K562 (cell line): Measurements from ENCODE around the gene ZBTB32. TPM values are rescaled to one million over a fixed set of nuclear protein-coding genes. Genes with fewer than 3 reads are reported as not detected.

Experiments
- BDP1 ChIP-seq: IDR thresholded peaks from 3 replicates; pipeline ENCODE4 v1.6.1; 2011; ENCODE audit not compliant: insufficient read length, insufficient read depth
- CTBP1 ChIP-seq: fragments of 450-650 bp; IDR thresholded peaks from 2 replicates; pipeline ENCODE4 v1.6.1; 2016; ENCODE audit warnings: borderline replicate concordance
- E2F4 ChIP-seq: sonication (generic); formaldehyde crosslinking; IDR thresholded peaks from 2 replicates; pipeline ENCODE4 v1.8.0; 2022; ENCODE audit warnings: mild to moderate bottlenecking, low read depth, missing genetic modification reagents
- ELK1 ChIP-seq: sonication (generic); formaldehyde crosslinking; IDR thresholded peaks from 2 replicates; pipeline ENCODE4 v1.8.1; 2022; ENCODE audit warnings: missing genetic modification reagents
- ESRRA ChIP-seq: fragments of 450-650 bp; IDR thresholded peaks from 2 replicates; pipeline ENCODE4 v1.6.1; 2014; ENCODE audit warnings: low read depth, mild to moderate bottlenecking, moderate library complexity, borderline replicate concordance
- ESRRB ChIP-seq: fragments of 250-450 bp; sonication (Bioruptor Pico); IDR thresholded peaks from 2 replicates; pipeline ENCODE4 v1.5.0; 2020; ENCODE audit warnings: mild to moderate bottlenecking, moderate library complexity, borderline replicate concordance
- ETV6 ChIP-seq, 3 experiments: fragments of 150-350 bp in 1 of 3; sonication (generic) in 1 of 3; formaldehyde crosslinking in 1 of 3; IDR thresholded peaks; 2 replicates each; pipeline versions ENCODE4 v1.6.1 to v1.8.0; 2014 to 2022; ENCODE audit warnings: borderline replicate concordance in 2 of 3, low read depth in 2 of 3, antibody characterized with exemption in 1 of 3, low read length in 1 of 3, mild to moderate bottlenecking in 1 of 3, missing genetic modification reagents in 1 of 3
- EZH2 ChIP-seq: IDR thresholded peaks from 2 replicates; pipeline ENCODE4 v1.6.1; 2012; ENCODE audit warnings: low read depth, mild to moderate bottlenecking, inconsistent platforms, low read length, borderline replicate concordance
- FOXJ3 ChIP-seq: sonication (generic); formaldehyde crosslinking; IDR thresholded peaks from 2 replicates; pipeline ENCODE4 v1.4.0; 2020; ENCODE audit warnings: mild to moderate bottlenecking, missing genetic modification reagents
- FOXP1 ChIP-seq: sonication (generic); formaldehyde crosslinking; IDR thresholded peaks from 2 replicates; pipeline ENCODE4 v1.8.0; 2022; ENCODE audit warnings: mild to moderate bottlenecking, missing genetic modification reagents
- GATAD2B ChIP-seq: fragments of 450-650 bp; IDR thresholded peaks from 2 replicates; pipeline ENCODE4 v1.6.1; 2017; ENCODE audit warnings: mild to moderate bottlenecking, borderline replicate concordance
- HOXB6 ChIP-seq: fragments of 250-450 bp; sonication (Bioruptor Pico); IDR thresholded peaks from 2 replicates; pipeline ENCODE4 v1.5.1; 2022; ENCODE audit warnings: mild to moderate bottlenecking, borderline replicate concordance
- IRF2 ChIP-seq: sonication (generic); formaldehyde crosslinking; IDR thresholded peaks from 2 replicates; pipeline ENCODE4 v1.8.1; 2022; ENCODE audit warnings: mild to moderate bottlenecking, missing genetic modification reagents
- MAFK ChIP-seq: IDR thresholded peaks from 2 replicates; pipeline ENCODE4 v1.6.1; 2011; ENCODE audit warnings: low read length, improper control_type of control experiment
- NCOR1 ChIP-seq: fragments of 450-650 bp; IDR thresholded peaks from 2 replicates; pipeline ENCODE4 v1.6.1; 2016; ENCODE audit warnings: mild to moderate bottlenecking, moderate library complexity
- PRPF4 ChIP-seq: fragments of 200-400 bp; formaldehyde crosslinking; IDR thresholded peaks from one replicate; pipeline ENCODE4 v1.6.1; 2017; ENCODE audit warnings: low read length, low read depth, mild to moderate bottlenecking; ENCODE audit not compliant: insufficient read depth, poor library complexity, severe bottlenecking
- ZNF407 ChIP-seq: fragments of 450-650 bp; IDR thresholded peaks from 2 replicates; pipeline ENCODE4 v1.6.1; 2016; ENCODE audit warnings: low read depth
- polyA plus RNA-seq, 8 experiments: library from polyadenylated mRNA; depleted of rRNA in 4 of 8; stranded (reverse) in 5 of 8; unstranded in 3 of 8; fragments of >200 nt; fragmentation: Nextera tagmentation in 2 of 8; fragmentation: Illumina TruSeq in 1 of 8; extraction: Ambion mirVana in 2 of 8; extraction: Trizol in 1 of 8; gene quantifications; 2 replicates each; pipeline versions ENCODE4 v1.2.1 to v1.2.3, GENCODE V29; 2011 to 2014; ENCODE audit warnings: inconsistent platforms in 1 of 8, missing spikeins in 1 of 8
- total RNA-seq, 7 experiments: library from RNA; depleted of rRNA in 6 of 7; stranded (reverse); fragments of >200 nt in 6 of 7; fragmentation: Illumina TruSeq in 2 of 7; extraction: Trizol in 2 of 7; gene quantifications; 2 replicates each; pipeline versions ENCODE4 v1.2.1 to v1.2.3, GENCODE V29; 2011 to 2021; ENCODE audit warnings: low replicate concordance in 1 of 7

ZBTB32 gene
- total and polyA plus RNA-seq, 9 of the 15 experiments (the other 6 are each of a cell fraction or from before 2014, with no cell fraction given) = 0.20 TPM; not detected in 8

- TF ChIP-seq ESRRB (CRISPR knock-in tag) (no peak), CTBP1 (peak; percentile 9; the same call in 1 of the 2 replicates), MAFK (no peak), HOXB6 (CRISPR knock-in tag) (no peak), ESRRA (peak; percentile 47; the same call in 1 of the 2 replicates), E2F4 (no peak), ETV6 (IDR thresholded peaks at IDR 0.05; ENCODE audit: borderline replicate concordance in 1 of 2, low read depth in 2 of 2, low read length in 1 of 2) (no peak), ETV6 (CRISPR knock-in tag; IDR thresholded peaks at IDR 0.05; ENCODE audit: borderline replicate concordance) (no peak), FOXP1 (CRISPR knock-in tag) (no peak), ELK1 (CRISPR knock-in tag) (no peak), FOXJ3 (CRISPR knock-in tag) (no peak), NCOR1 (no peak), PRPF4 (no peak), GATAD2B (no peak), BDP1 (no peak), EZH2 (no peak), IRF2 (CRISPR knock-in tag) (no peak), ZNF407 (no peak)
Observed at GRCh38 chr19:35748106-35749020, 44.0 kb downstream of the ZBTB32 start, which contains the start of gene LIN37 (continued).
